AML-193 (cell line): ENCODE data around the gene POU5F1.
"Not testable (repeated sequence)": the region's sequence is repeated elsewhere in the genome, so short reads cannot be mapped to it uniquely, and the experiment has no call there.

ENCODE experiments used
- DNase-seq, 2 experiments: peaks; one replicate each; lab custom pipeline; 2025; lab: John Stamatoyannopoulos, UW

POU5F1 gene

DNA sequence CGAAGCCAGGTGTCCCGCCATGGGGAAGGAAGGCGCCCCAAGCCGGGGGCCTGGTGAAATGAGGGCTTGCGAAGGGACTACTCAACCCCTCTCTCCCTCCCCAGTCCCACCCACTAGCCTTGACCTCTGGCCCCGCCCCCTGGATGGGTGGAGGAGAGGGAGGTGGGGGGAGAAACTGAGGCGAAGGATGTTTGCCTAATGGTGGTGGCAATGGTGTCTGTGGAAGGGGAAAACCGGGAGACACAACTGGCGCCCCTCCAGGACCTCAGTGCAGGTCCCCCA, at the start of gene POU5F1:
Gene POU5F1 (minus strand): TSS at position 83 of the 282 bp plus-strand sequence. CDS start 62 bp downstream, at position 21.
- no peak for DNase-seq

- DNase-seq = peak; percentile 90 to 93
These were observed 45.9 kb upstream of the POU5F1 start for GRCh38 chr6:31216208-31216898.

DNA sequence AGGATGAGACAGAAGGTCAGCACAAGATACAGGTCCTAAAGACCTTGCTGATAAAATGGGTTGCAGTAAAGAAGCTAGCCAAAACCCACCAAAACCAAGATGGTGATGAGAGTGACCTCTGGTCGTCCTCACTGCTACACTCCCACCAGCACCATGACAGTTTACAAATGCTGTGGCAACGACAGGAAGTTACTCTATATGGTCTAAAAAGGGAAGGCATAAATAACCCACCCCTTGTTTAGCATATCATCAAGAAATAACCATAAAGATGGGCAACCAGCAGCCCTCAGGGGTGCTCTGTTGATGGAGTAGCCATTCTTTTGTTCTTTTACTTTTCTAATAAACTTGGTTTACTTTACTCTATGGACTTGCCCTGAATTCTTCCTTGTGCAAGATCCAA, 44.7 kb upstream of the POU5F1 start:
- not testable (repeated sequence) for DNase-seq

- DNase-seq = no peak
These were observed 44.0 kb upstream of the POU5F1 start for GRCh38 chr6:31214516-31214915.

- DNase-seq = no peak
These were observed 40.5 kb upstream of the POU5F1 start for GRCh38 chr6:31210741-31211532.

- no peak for DNase-seq
These were observed 39.6 kb upstream of the POU5F1 start for GRCh38 chr6:31210123-31210522.

DNA sequence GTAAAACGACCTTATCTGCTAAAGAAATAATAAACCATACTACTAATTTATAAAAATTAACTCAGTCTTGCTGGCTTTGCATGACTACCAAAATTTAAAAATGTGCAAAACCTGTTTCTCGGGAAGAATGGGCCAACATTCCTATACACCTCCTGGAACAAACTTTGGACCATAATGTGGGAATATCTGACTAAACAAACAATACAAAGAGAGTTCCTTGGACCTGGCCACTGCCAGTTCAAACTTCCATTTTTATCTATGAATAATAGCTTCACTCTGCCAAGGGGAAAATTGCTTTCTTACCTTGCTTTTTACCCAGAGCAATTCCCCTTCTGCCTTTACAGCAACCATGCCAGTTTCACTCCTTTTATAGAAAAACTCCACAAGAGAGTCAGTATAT, 38.7 kb upstream of the POU5F1 start:
- DNase-seq = no peak

- no peak for DNase-seq
These were observed 38.0 kb upstream of the POU5F1 start for GRCh38 chr6:31208506-31208905.

DNA sequence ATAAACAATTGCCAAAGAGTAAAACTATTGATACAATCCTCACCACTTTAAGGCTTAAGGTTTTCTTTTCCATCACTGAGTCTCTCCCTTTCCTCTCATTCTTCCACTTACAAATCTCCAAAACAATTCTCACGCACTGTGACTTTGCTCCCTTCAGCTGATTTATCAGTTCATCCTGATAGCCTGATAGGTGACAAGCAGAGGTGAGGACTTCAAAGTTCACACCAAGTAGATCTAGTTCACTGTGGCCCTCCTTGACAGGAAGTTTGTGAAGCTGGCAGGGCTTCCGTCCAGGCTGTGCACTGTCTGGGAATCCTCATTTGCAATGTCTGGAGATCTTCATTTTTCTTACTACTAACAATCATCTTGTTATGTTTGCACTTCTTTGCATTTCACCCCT, 35.2 kb upstream of the POU5F1 start:
- no peak for DNase-seq

GRCh38 chr6:31204751-31205145, 34.3 kb upstream of the POU5F1 start:
- DNase-seq = no peak

DNA sequence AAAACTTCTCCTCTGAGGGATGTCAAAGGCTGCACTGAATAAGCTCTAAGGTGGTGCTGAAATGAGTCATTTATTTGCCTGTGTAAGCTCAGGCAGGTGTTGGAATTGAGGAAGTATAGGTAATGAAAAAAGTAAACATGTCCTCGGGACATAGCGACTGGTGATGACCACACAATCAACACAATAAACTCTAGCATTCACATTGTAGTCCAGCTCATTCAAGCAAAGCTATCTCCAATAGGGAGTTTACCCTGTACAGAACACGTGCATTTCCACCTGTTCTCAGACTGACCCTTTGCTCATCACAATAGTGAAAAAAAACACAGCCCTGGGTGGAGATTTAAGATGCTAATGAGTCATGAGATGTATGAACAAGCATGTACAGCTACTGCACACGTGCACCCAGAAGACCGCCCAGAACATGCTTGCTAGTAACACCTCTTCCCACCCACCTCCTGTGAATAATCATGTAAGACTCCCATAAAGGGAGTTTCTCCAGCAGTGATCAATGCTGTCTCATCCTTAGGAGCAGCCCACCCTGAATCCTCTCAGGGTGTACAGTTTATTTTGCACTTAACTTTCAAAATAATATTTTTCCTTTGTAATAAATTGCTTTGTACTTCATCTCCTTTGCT, 33.0 kb upstream of the POU5F1 start:
- DNase-seq = peak; percentile 59 to 79

DNA sequence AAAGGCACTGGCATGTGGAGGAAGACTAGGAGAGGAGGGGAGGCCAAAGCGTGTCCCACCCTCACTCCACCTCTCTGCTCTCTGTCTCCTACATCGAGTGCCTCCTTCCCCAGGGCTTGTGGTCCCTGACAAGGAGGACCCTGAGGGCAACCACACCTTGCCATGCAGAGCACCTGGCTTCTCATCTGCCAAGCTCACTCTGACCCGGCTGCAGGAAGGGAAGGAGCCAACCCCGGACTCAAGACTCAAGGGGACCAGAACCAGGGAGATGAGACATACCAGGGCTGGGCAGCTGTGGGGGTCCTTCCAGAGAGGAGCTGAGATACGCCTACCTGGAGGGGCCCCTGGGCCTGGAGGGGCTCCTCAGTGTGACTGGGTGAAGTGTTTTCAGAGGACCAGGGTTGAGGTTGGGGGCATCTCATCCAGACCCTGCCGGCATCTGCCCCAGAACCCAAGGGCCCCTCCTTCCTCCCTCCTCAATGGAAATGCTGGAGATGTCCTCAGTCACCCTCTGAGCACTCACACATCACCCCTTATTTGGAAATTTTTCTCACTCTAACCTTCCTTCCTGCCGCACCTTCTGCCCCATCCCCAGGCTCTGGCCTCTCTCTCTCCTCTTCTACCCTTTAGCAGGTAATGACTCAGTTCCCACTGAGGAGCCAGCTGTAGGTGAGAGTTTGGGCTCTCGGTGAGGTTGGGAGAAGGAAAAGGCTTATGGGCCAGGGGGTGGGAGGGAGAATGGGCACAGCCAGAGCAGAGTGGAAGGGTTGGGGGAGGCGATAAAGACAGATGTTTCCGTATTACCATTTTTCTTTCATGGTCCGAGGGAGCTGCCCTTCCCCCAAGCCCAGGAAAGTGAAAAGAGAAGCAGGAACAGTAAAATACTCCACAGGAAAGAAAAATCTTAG, 32.0 kb upstream of the POU5F1 start:
- no peak for DNase-seq

DNA sequence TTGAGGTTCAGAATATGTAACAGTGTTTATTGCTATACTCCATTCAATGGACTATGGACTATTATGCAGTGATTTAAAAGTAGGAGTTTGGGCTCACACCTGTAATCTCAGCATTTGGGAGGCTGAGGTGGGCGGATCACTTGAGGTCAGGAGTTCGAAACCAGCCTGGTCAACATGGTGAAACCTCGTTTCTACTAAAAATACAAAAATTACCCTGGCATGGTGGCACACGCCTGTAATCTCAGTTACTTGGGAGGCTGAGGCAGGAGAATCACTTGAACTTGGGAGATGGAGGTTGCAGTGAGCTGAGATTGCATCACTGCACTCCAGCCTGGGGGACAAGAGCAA, 28.6 kb upstream of the POU5F1 start:
- not testable (repeated sequence) for DNase-seq

- peak; percentile 96 for DNase-seq
These were observed 27.2 kb upstream of the POU5F1 start for GRCh38 chr6:31197559-31198305.

GRCh38 chr6:31196251-31197022, 26.0 kb upstream of the POU5F1 start:
- DNase-seq = not testable (repeated sequence)

DNA sequence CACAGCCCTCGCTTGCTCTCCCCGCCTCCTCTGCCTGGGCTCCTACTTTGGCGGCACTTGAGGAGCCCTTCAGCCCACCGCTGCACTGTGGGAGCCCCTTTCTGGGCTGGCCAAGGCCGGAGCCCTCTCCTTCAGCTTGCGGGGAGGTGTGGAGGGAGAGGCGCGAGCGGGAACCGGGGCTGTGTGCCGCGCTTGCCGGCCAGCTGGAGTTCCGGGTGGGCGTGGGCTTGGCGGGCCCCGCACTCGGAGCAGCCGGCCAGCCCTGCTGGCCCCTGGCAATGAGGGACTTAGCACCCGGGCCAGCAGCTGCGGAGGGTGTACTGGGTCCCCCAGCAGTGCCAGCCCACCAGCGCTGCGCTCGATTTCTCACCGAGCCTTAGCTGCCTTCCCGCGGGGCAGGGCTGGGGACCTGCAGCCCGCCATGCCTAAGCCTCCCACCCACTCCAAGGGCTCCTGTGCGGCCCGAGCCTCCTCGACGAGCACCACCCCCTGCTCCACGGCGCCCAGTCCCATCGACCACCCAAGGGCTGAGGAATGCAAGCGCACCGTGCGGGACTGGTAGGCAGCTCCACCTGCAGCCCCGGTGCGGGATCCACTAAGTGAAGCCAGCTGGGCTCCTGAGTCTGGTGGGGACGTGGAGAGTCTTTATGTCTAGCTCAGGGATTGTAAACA, 25.0 kb upstream of the POU5F1 start:
- not testable (repeated sequence) for DNase-seq

GRCh38 chr6:31194061-31194834, 23.8 kb upstream of the POU5F1 start:
- no peak for DNase-seq

- no peak for DNase-seq
These were observed 22.7 kb upstream of the POU5F1 start for GRCh38 chr6:31193206-31193605.

DNA sequence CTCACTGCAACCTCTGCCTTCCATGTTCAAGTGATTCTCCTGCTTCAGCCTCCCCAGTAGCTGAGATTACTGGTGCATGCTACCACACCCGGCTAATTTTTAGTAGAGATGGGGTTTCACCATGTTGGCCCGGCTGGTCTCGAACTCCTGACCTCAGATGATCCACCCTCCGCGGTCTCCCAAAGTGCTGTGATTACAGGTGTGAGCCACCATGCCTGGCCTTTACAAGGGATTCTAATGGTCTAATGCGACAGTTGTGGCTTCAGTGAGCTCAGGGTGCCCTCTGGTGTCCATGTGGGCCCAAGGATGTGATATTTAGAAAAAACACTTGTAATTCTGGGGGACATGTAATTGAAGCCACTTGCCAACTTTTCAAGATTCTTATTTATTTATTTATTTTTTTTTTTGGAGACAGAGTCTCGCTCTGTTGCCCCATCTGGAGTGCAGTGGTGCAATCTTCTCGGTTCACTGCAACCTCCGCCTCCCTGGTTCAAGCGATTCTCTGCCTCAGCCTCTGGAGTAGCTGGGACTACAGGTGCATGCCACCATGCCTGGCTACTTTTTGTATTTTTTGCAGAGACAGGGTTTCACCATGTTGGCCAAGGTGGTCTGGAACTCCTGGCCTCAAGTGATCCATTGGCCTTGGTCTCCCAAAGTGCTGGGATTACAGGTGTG, 22.1 kb upstream of the POU5F1 start:
- peak; percentile 72 to 76 for DNase-seq
